DOHH2 (cell line): ENCODE data around the gene RNASEH2A.

Experiments used
- H3F3A ChIP-seq: fragments of 200-600 bp; sonication (generic), shearing (Covaris generic); 2 replicates; pipeline ENCODE4 v1.6.0; 2016; ENCODE audit warnings: antibody characterized with exemption, mild to moderate bottlenecking; ENCODE audit not compliant: control insufficient read depth, insufficient read depth
- H3K27ac ChIP-seq: fragments of 200-600 bp; sonication (generic); 2 replicates; pipeline ENCODE4 v1.5.1; 2014; ENCODE audit warnings: low read depth, mild to moderate bottlenecking, low read length, moderate library complexity
- H3K27me3 ChIP-seq: fragments of 200-600 bp; sonication (generic); 2 replicates; pipeline ENCODE4 v1.6.1; 2014; ENCODE audit warnings: mild to moderate bottlenecking, low read length, mixed read lengths; ENCODE audit not compliant: control insufficient read depth
- H3K36me3 ChIP-seq: fragments of 200-600 bp; sonication (generic); 2 replicates; pipeline ENCODE4 v1.6.1; 2014; ENCODE audit warnings: mild to moderate bottlenecking, low read length, moderate library complexity, mixed read lengths; ENCODE audit not compliant: control insufficient read depth
- H3K4me1 ChIP-seq: fragments of 200-600 bp; sonication (generic); 2 replicates; pipeline ENCODE4 v1.6.1; 2014; ENCODE audit warnings: mild to moderate bottlenecking, low read length, mixed read lengths; ENCODE audit not compliant: control insufficient read depth
- H3K4me2 ChIP-seq: fragments of 200-600 bp; sonication (generic); 2 replicates; pipeline ENCODE4 v1.6.0; 2014; ENCODE audit warnings: mild to moderate bottlenecking, low read length, moderate library complexity
- H3K4me3 ChIP-seq: fragments of 200-600 bp; sonication (generic); 2 replicates; pipeline ENCODE4 v1.5.1; 2014; ENCODE audit warnings: mild to moderate bottlenecking, low read length, mixed read lengths
- H3K79me2 ChIP-seq: fragments of 200-600 bp; sonication (generic); 2 replicates; pipeline ENCODE4 v1.6.1; 2014; ENCODE audit warnings: mild to moderate bottlenecking, low read length, mixed read lengths; ENCODE audit not compliant: control insufficient read depth
- H3K9me2 ChIP-seq: fragments of 200-600 bp; sonication (generic); replicated peaks from 2 replicates; pipeline ENCODE4 v1.6.1; 2014; ENCODE audit warnings: mild to moderate bottlenecking, low read length, mixed read lengths; ENCODE audit not compliant: control insufficient read depth
- H3K9me3 ChIP-seq: fragments of 200-600 bp; sonication (generic); 2 replicates; pipeline ENCODE4 v1.6.1; 2014; ENCODE audit warnings: antibody characterized with exemption, low read length, mixed read lengths; ENCODE audit not compliant: control insufficient read depth, insufficient read depth
- H4K20me1 ChIP-seq: fragments of 200-600 bp; sonication (generic); 2 replicates; pipeline ENCODE4 v1.6.0; 2014; ENCODE audit warnings: low read depth, mild to moderate bottlenecking, antibody characterized with exemption, low read length, moderate library complexity; ENCODE audit not compliant: control insufficient read depth, insufficient read depth
- CTCF ChIP-seq: fragments of 200-600 bp; sonication (generic); IDR thresholded peaks from one replicate; pipeline ENCODE4 v1.5.1; 2014; ENCODE audit warnings: antibody characterized with exemption, mild to moderate bottlenecking, low read depth, low read length; ENCODE audit not compliant: poor library complexity, severe bottlenecking
- EZH2phosphoT487 ChIP-seq: fragments of 200-600 bp; sonication (generic); IDR thresholded peaks from 2 replicates; pipeline ENCODE4 v1.6.1; 2017; ENCODE audit warnings: borderline replicate concordance, mild to moderate bottlenecking, antibody characterized with exemption, low read length, moderate library complexity, mixed read lengths

RNASEH2A gene

GRCh38 chr19:12783291-12783848 is 23.0 kb upstream of the RNASEH2A start:
- TF ChIP-seq CTCF, result no peak
- no peak for TF ChIP-seq EZH2phosphoT487
- peak overlapping the region; percentile 93 for H3K4me2 ChIP-seq
- H3K27ac ChIP-seq, result peak overlapping the region; percentile 75
- H3K9me2 ChIP-seq, result no peaks in the 10 kb centered on the region
- H4K20me1 ChIP-seq, result no peaks in the 10 kb centered on the region
- H3K4me3 ChIP-seq, result peak overlapping the region; percentile 77
- no peaks in the 10 kb centered on the region for H3K9me3 ChIP-seq
- no peaks in the 10 kb centered on the region for H3K36me3 ChIP-seq
- H3K79me2 ChIP-seq, result no peaks in the 10 kb centered on the region
- no peaks in the 10 kb centered on the region for H3K27me3 ChIP-seq
- peaks cover 83% of the 10 kb centered on the region for H3K4me1 ChIP-seq
- H3F3A ChIP-seq, result peaks cover 40% of the 10 kb centered on the region

GRCh38 chr19:12783849-12784393 is 22.5 kb upstream of the RNASEH2A start:
- H3K4me2 ChIP-seq, result peak overlapping the region; percentile 93
- H3K4me1 ChIP-seq, result peaks cover 83% of the 10 kb centered on the region
- H4K20me1 ChIP-seq, result no peaks in the 10 kb centered on the region
- no peaks in the 10 kb centered on the region for H3K9me2 ChIP-seq
- no peaks in the 10 kb centered on the region for H3K9me3 ChIP-seq
- peak overlapping the region; percentile 75 for H3K27ac ChIP-seq
- TF ChIP-seq CTCF, result no peak
- TF ChIP-seq EZH2phosphoT487, result no peak
- peaks cover 45% of the 10 kb centered on the region for H3F3A ChIP-seq
- no peaks in the 10 kb centered on the region for H3K36me3 ChIP-seq
- H3K27me3 ChIP-seq, result no peaks in the 10 kb centered on the region
- peak overlapping the region; percentile 77 for H3K4me3 ChIP-seq
- 0 out of 2 replicates have a peak, but pooled peaks cover under 1% of the 10 kb centered on the region for H3K79me2 ChIP-seq

GRCh38 chr19:12784394-12784870 is 22.0 kb upstream of the RNASEH2A start:
- no peak for TF ChIP-seq CTCF
- no peak for TF ChIP-seq EZH2phosphoT487
- H3F3A ChIP-seq, result peaks cover 48% of the 10 kb centered on the region
- no peaks in the 10 kb centered on the region for H4K20me1 ChIP-seq
- peaks cover 5% of the 10 kb centered on the region; the same call in 1 of the 2 replicates for H3K79me2 ChIP-seq
- H3K27me3 ChIP-seq, result no peaks in the 10 kb centered on the region
- H3K4me2 ChIP-seq, result peak overlapping the region; percentile 93
- peak overlapping the region; percentile 75 for H3K27ac ChIP-seq
- no peaks in the 10 kb centered on the region for H3K9me2 ChIP-seq
- H3K9me3 ChIP-seq, result no peaks in the 10 kb centered on the region
- peak overlapping the region; percentile 16; the same call in 1 of the 2 replicates for H3K4me3 ChIP-seq
- peaks cover 83% of the 10 kb centered on the region for H3K4me1 ChIP-seq
- no peaks in the 10 kb centered on the region for H3K36me3 ChIP-seq
